Stomach (tissue), 4 donors: ENCODE results near the gene PRKCZ.

ENCODE experiments used
- EP300 ChIP-seq: sonication (generic); formaldehyde crosslinking; IDR thresholded peaks from one replicate; pipeline ENCODE4 v1.6.1; 2017; ENCODE audit warnings: antibody characterized with exemption
- TF ChIP-seq, protein P1 (sequence below), 7 experiments: fragments of 450-650 bp in 4 of 7; fragments of 200-600 bp in 3 of 7; sonication (generic) in 3 of 7; IDR thresholded peaks; one replicate each; pipeline ENCODE4 v1.5.1; 2016 to 2019; ENCODE audit warnings: antibody characterized with exemption in 7 of 7, control low read depth in 2 of 7, mild to moderate bottlenecking in 1 of 7

GRCh38 chr1:2181271-2181670 is 131.1 kb downstream of the PRKCZ start:
- no peak for TF ChIP-seq EP300
- TF ChIP-seq, protein P1, sequence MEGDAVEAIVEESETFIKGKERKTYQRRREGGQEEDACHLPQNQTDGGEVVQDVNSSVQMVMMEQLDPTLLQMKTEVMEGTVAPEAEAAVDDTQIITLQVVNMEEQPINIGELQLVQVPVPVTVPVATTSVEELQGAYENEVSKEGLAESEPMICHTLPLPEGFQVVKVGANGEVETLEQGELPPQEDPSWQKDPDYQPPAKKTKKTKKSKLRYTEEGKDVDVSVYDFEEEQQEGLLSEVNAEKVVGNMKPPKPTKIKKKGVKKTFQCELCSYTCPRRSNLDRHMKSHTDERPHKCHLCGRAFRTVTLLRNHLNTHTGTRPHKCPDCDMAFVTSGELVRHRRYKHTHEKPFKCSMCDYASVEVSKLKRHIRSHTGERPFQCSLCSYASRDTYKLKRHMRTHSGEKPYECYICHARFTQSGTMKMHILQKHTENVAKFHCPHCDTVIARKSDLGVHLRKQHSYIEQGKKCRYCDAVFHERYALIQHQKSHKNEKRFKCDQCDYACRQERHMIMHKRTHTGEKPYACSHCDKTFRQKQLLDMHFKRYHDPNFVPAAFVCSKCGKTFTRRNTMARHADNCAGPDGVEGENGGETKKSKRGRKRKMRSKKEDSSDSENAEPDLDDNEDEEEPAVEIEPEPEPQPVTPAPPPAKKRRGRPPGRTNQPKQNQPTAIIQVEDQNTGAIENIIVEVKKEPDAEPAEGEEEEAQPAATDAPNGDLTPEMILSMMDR (IDR thresholded peaks at IDR 0.05) = no peak
